ENCODE data around the gene NLRC5. TPM values are rescaled to one million over a fixed set of nuclear protein-coding genes. Genes with fewer than 3 reads are reported as not detected.

NLRC5 gene
- total RNA-seq, 6 experiments from 2014 or later: 18.2 to 26.2 (median 21.7) TPM

DNA sequence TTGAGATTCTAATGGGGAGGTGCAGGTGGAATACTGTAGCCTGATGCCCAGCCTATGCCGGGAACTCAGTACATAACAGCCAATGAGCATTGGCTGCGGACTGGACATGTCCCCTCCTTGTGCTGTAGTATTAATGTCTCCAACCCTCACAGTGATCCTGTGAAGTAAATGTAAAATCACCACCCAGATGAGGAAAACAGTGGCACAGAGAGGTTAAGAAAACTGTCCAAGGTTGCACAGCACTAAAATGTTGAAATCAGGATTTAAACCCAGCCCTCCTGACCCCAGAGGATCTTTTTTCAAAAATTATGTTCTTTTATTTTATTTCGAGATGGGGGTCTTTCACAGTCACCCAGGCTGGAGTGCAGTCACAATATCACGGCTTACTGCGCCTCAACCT lies 7.9 kb downstream of the NLRC5 start:
- no peak overlapping the region for H3K4me3 Mint-ChIP-seq
- no peaks in the 10 kb centered on the region for H3K9me3 Mint-ChIP-seq
- peaks cover 58% of the 10 kb centered on the region for H3K4me1 Mint-ChIP-seq (ENCODE audit: low read depth)
- H3K27ac Mint-ChIP-seq: no peak overlapping the region; the same call in 1 of the 2 replicates
- TF ChIP-seq, protein P1, sequence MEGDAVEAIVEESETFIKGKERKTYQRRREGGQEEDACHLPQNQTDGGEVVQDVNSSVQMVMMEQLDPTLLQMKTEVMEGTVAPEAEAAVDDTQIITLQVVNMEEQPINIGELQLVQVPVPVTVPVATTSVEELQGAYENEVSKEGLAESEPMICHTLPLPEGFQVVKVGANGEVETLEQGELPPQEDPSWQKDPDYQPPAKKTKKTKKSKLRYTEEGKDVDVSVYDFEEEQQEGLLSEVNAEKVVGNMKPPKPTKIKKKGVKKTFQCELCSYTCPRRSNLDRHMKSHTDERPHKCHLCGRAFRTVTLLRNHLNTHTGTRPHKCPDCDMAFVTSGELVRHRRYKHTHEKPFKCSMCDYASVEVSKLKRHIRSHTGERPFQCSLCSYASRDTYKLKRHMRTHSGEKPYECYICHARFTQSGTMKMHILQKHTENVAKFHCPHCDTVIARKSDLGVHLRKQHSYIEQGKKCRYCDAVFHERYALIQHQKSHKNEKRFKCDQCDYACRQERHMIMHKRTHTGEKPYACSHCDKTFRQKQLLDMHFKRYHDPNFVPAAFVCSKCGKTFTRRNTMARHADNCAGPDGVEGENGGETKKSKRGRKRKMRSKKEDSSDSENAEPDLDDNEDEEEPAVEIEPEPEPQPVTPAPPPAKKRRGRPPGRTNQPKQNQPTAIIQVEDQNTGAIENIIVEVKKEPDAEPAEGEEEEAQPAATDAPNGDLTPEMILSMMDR (IDR thresholded peaks at IDR 0.05): no peak
- DNase-seq: no peak
- peaks cover 4% of the 10 kb centered on the region for H3K27me3 Mint-ChIP-seq (ENCODE audit: insufficient read depth)
- peaks cover 25% of the 10 kb centered on the region for H3K36me3 Mint-ChIP-seq (ENCODE audit: low read depth)

DNA sequence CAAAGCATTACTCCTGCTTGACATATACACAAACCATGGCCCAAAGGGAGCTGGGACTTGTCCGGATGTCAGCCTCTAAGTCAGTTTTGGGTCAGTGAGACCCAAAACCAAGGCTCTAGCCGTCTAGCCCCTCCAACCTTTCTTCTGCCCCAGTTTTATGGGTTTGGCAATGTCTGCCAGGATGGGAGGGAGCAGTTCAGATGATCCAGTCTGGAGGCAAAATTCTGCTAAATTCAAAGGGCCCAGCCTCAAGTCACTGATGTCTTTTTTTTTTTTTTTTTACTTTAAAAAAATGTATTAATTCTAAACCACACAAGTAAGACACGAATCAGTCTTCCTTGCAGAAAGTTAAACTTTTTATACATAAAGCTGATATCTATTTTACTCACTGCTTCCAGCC lies 8.6 kb downstream of the NLRC5 start:
- Mint-ChIP-seq H3K4me3 (no peak overlapping the region), H3K36me3 (ENCODE audit: low read depth) (peaks cover 26% of the 10 kb centered on the region), H3K27ac (no peak overlapping the region), H3K9me3 (no peaks in the 10 kb centered on the region), H3K4me1 (ENCODE audit: low read depth) (peaks cover 56% of the 10 kb centered on the region), H3K27me3 (ENCODE audit: insufficient read depth) (peaks cover 5% of the 10 kb centered on the region)
- DNase-seq: no peak
- TF ChIP-seq, protein P1 (IDR thresholded peaks at IDR 0.05): no peak

DNA sequence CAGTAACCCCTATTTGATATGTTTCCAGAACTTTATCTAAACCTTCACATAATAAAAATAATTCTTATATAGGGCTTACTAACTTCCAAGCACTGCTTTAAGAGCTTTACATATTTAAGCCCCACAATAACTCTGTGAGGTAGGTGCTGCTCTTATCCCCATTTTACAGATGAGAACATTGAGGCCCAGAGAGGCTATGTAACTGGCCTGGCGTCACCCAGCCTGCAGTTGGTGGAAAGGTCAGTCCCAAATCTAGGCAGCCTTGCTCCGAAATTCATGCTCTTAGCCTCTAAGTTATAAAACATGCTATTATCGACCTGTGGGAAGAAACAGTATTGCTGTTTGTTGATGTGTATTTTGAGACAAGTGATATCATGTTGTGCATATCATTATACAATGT lies 9.0 kb downstream of the NLRC5 start:
- peaks cover 22% of the 10 kb centered on the region for H3K36me3 Mint-ChIP-seq (ENCODE audit: low read depth)
- H3K4me3 Mint-ChIP-seq: no peak overlapping the region
- peaks cover 52% of the 10 kb centered on the region for H3K4me1 Mint-ChIP-seq (ENCODE audit: low read depth)
- H3K9me3 Mint-ChIP-seq: no peaks in the 10 kb centered on the region
- peak overlapping the region; percentile 99; the same call in 1 of the 2 replicates for H3K27ac Mint-ChIP-seq
- TF ChIP-seq, protein P1 (IDR thresholded peaks at IDR 0.05): no peak
- H3K27me3 Mint-ChIP-seq (ENCODE audit: insufficient read depth): peaks cover 5% of the 10 kb centered on the region
- DNase-seq: no peak

DNA sequence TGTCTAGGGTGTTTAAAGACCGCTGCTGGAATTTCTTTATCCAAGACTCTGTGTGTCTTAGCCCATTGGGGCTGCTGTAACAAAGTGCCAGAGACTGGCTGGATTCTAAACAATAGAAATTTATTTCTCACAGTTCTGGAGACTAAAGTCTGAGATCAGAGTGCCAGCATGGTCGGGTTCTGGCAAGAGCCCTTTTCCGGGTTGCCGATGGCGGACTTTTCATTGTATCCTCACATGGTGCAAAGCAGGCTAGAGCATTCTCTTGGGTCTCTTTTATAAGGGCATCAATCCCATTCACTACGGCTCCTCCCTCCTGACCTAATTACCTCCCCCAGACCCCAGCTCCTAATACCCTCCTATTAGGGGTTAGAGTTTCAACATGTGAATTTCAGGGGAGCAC lies 9.5 kb downstream of the NLRC5 start:
- peaks cover 47% of the 10 kb centered on the region for H3K4me1 Mint-ChIP-seq (ENCODE audit: low read depth)
- TF ChIP-seq, protein P1 (IDR thresholded peaks at IDR 0.05): no peak
- no peaks in the 10 kb centered on the region for H3K9me3 Mint-ChIP-seq
- no peak overlapping the region for H3K4me3 Mint-ChIP-seq
- no peak for DNase-seq
- peaks cover 5% of the 10 kb centered on the region for H3K27me3 Mint-ChIP-seq (ENCODE audit: insufficient read depth)
- H3K27ac Mint-ChIP-seq: peak overlapping the region; percentile 99
- H3K36me3 Mint-ChIP-seq (ENCODE audit: low read depth): peaks cover 22% of the 10 kb centered on the region

DNA sequence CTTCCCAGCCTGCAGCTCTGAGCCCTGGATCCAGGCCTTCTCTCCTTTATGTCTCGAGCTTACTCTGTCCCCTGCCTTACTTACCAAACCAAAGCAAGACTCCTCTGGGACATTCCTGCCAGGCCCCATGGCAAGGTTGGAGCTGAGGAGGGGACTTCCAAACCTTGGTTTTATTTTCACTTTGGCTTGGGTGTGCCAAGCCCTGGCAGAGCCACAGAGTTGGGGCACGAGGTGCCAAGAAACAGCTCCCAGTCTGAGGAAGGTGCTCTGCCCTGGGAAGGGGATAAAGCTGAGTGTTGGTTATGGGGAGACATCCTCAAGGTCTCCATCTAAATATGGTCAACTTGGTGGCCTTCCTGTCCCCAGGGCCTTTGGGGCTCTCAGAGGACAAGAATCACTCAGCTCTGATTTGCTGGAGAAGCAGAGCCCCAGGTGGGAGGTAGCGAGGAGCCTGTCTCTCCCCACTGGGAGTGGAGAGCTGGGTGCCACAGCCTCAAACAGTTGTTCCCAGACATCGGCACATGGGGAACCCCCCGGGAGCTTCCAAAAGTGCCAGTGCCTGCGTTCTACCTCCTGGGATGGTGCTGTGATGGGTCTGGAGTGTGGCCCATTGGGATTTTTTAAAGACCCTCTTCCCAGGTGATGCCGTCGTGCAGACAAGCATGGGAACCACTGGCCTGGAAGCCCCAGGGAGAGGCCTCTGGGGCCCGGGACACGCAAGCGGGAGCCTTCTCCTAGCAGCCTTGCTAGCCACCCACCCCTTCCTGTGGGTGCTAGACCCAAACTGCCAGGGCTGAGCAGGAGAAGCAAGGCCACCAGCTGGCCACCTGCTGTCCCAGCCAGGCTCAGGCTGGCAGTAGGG lies 10.3 kb downstream of the NLRC5 start:
- H3K4me3 Mint-ChIP-seq: peak overlapping the region; percentile 41; the same call in 1 of the 2 replicates
- TF ChIP-seq, protein P1 (IDR thresholded peaks at IDR 0.05): no peak
- peaks cover 39% of the 10 kb centered on the region for H3K4me1 Mint-ChIP-seq (ENCODE audit: low read depth)
- H3K36me3 Mint-ChIP-seq (ENCODE audit: low read depth): peaks cover 23% of the 10 kb centered on the region
- no peak for DNase-seq
- no peaks in the 10 kb centered on the region for H3K9me3 Mint-ChIP-seq
- H3K27me3 Mint-ChIP-seq (ENCODE audit: insufficient read depth): peaks cover 5% of the 10 kb centered on the region
- peak overlapping the region; percentile 99 for H3K27ac Mint-ChIP-seq

Data from HFFc6 (cell line).